MM.1S (cell line): ENCODE results near the gene ACAA1.

ENCODE experiments used
- CTCF ChIP-seq: fragments of 300-600 bp; sonication (generic); IDR thresholded peaks from 2 replicates; pipeline ENCODE4 v1.5.1; 2016; ENCODE audit warnings: antibody characterized with exemption, low read length, mixed read lengths
- EZH2 ChIP-seq: fragments of 300-600 bp; sonication (generic); optimal IDR thresholded peaks from 2 replicates; pipeline ENCODE3; 2017; ENCODE audit warnings: low read depth, mild to moderate bottlenecking, antibody characterized with exemption, low read length, mixed read lengths
- EZH2phosphoT487 ChIP-seq: fragments of 300-600 bp; sonication (generic); IDR thresholded peaks from 2 replicates; pipeline ENCODE4 v1.6.1; 2018; ENCODE audit warnings: antibody characterized with exemption, low read length

- TF ChIP-seq CTCF (no peak), EZH2phosphoT487 (no peak), EZH2 (no peak)
Measured at GRCh38 chr3:38120693-38121450, 16.1 kb downstream of the ACAA1 start.
